ENCODE data around the gene ZDHHC14. TPM values are rescaled to one million over a fixed set of nuclear protein-coding genes. Genes with fewer than 3 reads are reported as not detected.
A peak's percentile ranks its signal among the peaks of the same experiment; 100 is the strongest.
"Not testable (repeated sequence)": the region's sequence is repeated elsewhere in the genome, so short reads cannot be mapped to it uniquely, and the experiment has no call there.

ZDHHC14 gene
- total RNA-seq, 1 donor from 2014 or later: 1.1 TPM

GRCh38 chr6:157711060-157711459, 330.1 kb downstream of the ZDHHC14 start:
- DNase-seq (ENCODE audit: low read depth): no peak

GRCh38 chr6:157712585-157713295, 331.8 kb downstream of the ZDHHC14 start:
- no peak for DNase-seq (ENCODE audit: low read depth)

- DNase-seq (ENCODE audit: low read depth): no peak
Measured at GRCh38 chr6:157713451-157714152, 332.6 kb downstream of the ZDHHC14 start.

- peak; percentile 42 for DNase-seq (ENCODE audit: low read depth)
Measured at GRCh38 chr6:157714153-157714490, 333.1 kb downstream of the ZDHHC14 start.

- DNase-seq (ENCODE audit: low read depth): peak; percentile 87
Measured at GRCh38 chr6:157715728-157716164, 334.8 kb downstream of the ZDHHC14 start.

GRCh38 chr6:157716251-157716995, 335.4 kb downstream of the ZDHHC14 start:
- peak; percentile 54 for DNase-seq (ENCODE audit: low read depth)

- no peak for DNase-seq (ENCODE audit: low read depth)
Measured at GRCh38 chr6:157717340-157717748, 336.4 kb downstream of the ZDHHC14 start.

GRCh38 chr6:157718503-157719187, 337.7 kb downstream of the ZDHHC14 start:
- no peak for DNase-seq (ENCODE audit: low read depth)

- DNase-seq (ENCODE audit: low read depth): not testable (repeated sequence)
Measured at GRCh38 chr6:157720964-157721363, 340.0 kb downstream of the ZDHHC14 start.

GRCh38 chr6:157721426-157721825, 340.4 kb downstream of the ZDHHC14 start:
- no peak for DNase-seq (ENCODE audit: low read depth)

- no peak for DNase-seq (ENCODE audit: low read depth)
Measured at GRCh38 chr6:157721830-157722229, 340.8 kb downstream of the ZDHHC14 start.

- no peak for DNase-seq (ENCODE audit: low read depth)
Measured at GRCh38 chr6:157723376-157723775, 342.4 kb downstream of the ZDHHC14 start.

- no peak for DNase-seq (ENCODE audit: low read depth)
Measured at GRCh38 chr6:157724138-157724820, 343.3 kb downstream of the ZDHHC14 start.

- DNase-seq (ENCODE audit: low read depth): peak; percentile 60
Measured at GRCh38 chr6:157724960-157725741, 344.2 kb downstream of the ZDHHC14 start.

- peak; percentile 3 for DNase-seq (ENCODE audit: low read depth)
Measured at GRCh38 chr6:157725836-157726235, 344.8 kb downstream of the ZDHHC14 start.

GRCh38 chr6:157726892-157727628, 346.1 kb downstream of the ZDHHC14 start:
- no peak for DNase-seq (ENCODE audit: low read depth)
